ENCODE data around the gene CCDC200. TPM values are rescaled to one million over a fixed set of nuclear protein-coding genes. Genes with fewer than 3 reads are reported as not detected.
"Not testable (repeated sequence)": the region's sequence is repeated elsewhere in the genome, so short reads cannot be mapped to it uniquely, and the experiment has no call there.

The CCDC200 gene
- total RNA-seq, 1 experiment from 2014 or later, result not detected

- no peak for DNase-seq (ENCODE audit: extremely low read depth, low read depth)
Measured at GRCh38 chr17:43216762-43217613, 11.4 kb downstream of the CCDC200 start.

GRCh38 chr17:43216369-43216761 is 12.1 kb downstream of the CCDC200 start:
- no peak for DNase-seq (ENCODE audit: extremely low read depth, low read depth)

GRCh38 chr17:43215341-43215740 is 13.1 kb downstream of the CCDC200 start:
- no peak for DNase-seq (ENCODE audit: extremely low read depth, low read depth)

GRCh38 chr17:43213545-43213944 is 14.9 kb downstream of the CCDC200 start:
- no peak for DNase-seq (ENCODE audit: extremely low read depth, low read depth)

GRCh38 chr17:43212641-43213490 is 15.6 kb downstream of the CCDC200 start:
- DNase-seq (ENCODE audit: extremely low read depth, low read depth), result no peak

GRCh38 chr17:43211480-43212402 is 16.7 kb downstream of the CCDC200 start, which contains the start of gene TMEM106A:
TSS of gene TMEM106A (plus strand) at chr17:43211875. CDS start at chr17:43213042, 1,167 bp downstream.
- DNase-seq (ENCODE audit: extremely low read depth, low read depth), result peak; percentile 67

- DNase-seq (ENCODE audit: extremely low read depth, low read depth), result no peak
Measured at GRCh38 chr17:43211123-43211479, 17.3 kb downstream of the CCDC200 start.

- DNase-seq (ENCODE audit: extremely low read depth, low read depth), result no peak
Measured at GRCh38 chr17:43210576-43210975, 17.8 kb downstream of the CCDC200 start.

GRCh38 chr17:43203013-43203412 is 25.4 kb downstream of the CCDC200 start:
- not testable (repeated sequence) for DNase-seq (ENCODE audit: extremely low read depth, low read depth)

GRCh38 chr17:43200127-43200526 is 28.3 kb downstream of the CCDC200 start:
- no peak for DNase-seq (ENCODE audit: extremely low read depth, low read depth)

GRCh38 chr17:43199633-43200032 is 28.8 kb downstream of the CCDC200 start:
- no peak for DNase-seq (ENCODE audit: extremely low read depth, low read depth)

- no peak for DNase-seq (ENCODE audit: extremely low read depth, low read depth)
Measured at GRCh38 chr17:43193251-43193650, 35.2 kb downstream of the CCDC200 start.

- DNase-seq (ENCODE audit: extremely low read depth, low read depth), result not testable (repeated sequence)
Measured at GRCh38 chr17:43186656-43187055, 41.8 kb downstream of the CCDC200 start.

GRCh38 chr17:43183921-43184320 is 44.5 kb downstream of the CCDC200 start:
- DNase-seq (ENCODE audit: extremely low read depth, low read depth), result no peak

GRCh38 chr17:43176119-43176570 is 52.3 kb downstream of the CCDC200 start:
- DNase-seq (ENCODE audit: extremely low read depth, low read depth), result no peak

- no peak for DNase-seq (ENCODE audit: extremely low read depth, low read depth)
Measured at GRCh38 chr17:43175213-43176118, 53.0 kb downstream of the CCDC200 start.

GRCh38 chr17:43171586-43172487 is 56.6 kb downstream of the CCDC200 start:
- peak; percentile 27 for DNase-seq (ENCODE audit: extremely low read depth, low read depth)
